ENCODE measurements around the gene PXYLP1.

- no peak for TF ChIP-seq CTCF (IDR thresholded peaks at IDR 0.05)
- no peak for TF ChIP-seq POLR2A (IDR thresholded peaks at IDR 0.05)
These were observed 11.7 kb downstream of the PXYLP1 start for GRCh38 chr3:141243271-141243707.

All from uterus (tissue), 2 donors.